ENCODE results near the gene WDFY4.

The WDFY4 gene

DNA sequence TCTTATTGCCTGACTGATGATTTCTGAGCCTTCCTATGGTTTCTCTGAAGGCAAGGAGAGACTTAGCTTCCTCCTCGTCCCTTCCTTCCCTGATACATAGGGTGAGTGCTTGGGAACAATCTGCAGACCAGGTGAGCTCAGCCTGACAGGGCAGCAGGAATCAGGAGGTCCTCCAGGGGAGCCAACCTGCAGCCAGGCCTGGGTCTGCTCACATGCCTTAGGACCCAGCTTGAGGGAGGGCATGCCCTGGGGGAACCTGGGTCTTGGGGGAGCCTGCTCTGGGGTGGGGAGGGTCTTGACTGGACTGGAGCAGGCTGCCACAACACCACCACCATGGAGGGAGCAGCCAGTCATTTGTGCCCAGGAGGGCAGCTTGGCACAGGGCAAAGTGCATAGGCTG is 197.3 kb downstream of the WDFY4 start:
- DNase-seq (ENCODE audit: low read depth), result no peak

DNA sequence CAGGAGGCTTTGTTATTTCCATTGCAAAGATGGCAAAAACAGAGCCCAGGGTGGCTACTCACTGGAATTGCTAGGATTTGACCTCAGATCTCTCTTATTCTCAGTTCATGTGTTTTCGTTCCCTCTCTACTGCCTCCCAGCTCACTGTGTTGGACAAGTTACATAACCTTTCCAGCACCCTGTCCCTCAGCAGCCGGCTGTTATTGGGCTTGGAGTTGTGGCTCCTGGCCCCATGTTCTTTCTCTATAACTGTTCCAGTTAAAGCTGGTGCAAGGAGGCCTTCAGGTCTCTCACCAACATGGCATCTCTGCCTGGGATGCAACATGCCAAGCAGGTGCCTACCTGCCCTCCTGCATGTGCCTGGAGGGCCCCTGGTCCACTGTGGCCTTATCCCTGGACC is 198.2 kb downstream of the WDFY4 start:
- no peak for DNase-seq (ENCODE audit: low read depth)

DNA sequence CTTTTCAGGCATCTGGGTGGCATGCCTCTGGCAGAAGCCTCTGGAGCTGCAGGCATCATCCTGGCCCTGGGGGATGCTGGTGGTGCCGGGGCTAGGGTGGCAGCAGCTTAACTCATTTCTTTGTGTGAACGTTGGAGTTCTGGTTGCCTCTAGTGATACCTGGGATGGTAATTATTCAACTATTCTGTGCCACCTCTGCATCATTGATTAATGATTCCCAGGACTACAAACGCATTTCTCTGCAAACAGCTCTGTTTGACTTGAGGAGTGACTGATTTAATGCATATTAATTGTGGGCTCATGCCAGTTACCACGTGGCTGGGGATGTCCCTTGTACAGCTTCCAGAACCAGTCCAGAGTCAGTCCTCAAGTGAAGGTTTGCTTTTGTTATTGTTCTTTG is 199.0 kb downstream of the WDFY4 start:
- no peak for DNase-seq (ENCODE audit: low read depth)

DNA sequence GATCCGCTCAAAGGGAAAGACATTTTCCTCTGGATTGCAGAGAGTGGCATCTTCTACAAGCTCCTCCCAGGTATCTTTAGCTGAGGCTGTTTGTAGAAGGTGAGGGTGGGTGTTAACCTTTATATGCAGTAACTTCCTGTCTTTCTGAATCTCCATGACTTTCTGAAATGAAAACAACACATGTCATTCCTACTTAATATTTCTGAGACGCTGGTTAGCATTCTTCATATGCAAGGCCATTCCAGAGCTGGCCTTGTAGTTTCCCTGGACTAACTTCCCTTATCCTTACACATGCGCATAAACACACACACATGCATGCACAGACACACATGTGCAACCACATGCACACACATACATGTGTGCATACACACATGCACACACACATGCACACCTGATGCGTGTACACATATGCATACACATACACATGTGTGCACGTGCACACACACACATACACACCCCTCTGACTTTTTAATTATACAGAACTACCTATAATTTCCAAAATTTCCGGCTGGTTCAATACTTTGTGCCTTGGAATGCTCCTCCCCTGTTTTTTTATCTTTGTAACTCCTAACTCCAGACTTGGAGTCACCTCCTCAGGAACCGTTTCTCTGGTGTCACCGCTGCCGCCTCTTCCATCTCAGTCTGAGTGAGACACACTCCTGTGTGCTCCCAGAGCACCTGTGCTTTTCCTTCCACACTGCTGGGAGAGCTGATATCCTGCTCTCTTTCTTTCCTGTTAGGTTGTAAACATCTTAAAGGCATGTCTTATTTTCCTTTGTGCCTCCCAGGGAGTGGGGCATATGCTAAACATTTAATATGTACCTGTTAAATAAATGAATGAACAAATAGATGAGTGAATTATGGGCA is 199.7 kb downstream of the WDFY4 start:
- DNase-seq (ENCODE audit: low read depth), result no peak

DNA sequence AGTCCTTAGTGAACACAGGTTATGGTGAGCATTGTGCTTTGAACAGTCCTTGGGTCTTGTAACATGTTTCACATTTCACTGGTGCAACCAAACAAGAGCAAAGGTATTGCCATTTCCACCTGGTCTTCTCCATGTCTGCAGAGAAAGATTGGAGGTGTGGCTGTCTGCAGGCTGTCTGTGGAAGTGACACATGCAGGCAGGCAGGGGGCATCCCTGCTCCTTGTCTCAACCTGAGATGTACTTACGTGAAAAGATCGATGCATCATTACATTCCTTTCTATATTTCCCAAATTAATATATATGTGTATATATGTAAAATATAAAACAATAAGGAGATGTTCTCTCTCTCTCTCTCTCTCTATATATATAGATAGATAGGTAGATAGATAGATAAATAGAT is 200.7 kb downstream of the WDFY4 start:
- no peak for DNase-seq (ENCODE audit: low read depth)

DNA sequence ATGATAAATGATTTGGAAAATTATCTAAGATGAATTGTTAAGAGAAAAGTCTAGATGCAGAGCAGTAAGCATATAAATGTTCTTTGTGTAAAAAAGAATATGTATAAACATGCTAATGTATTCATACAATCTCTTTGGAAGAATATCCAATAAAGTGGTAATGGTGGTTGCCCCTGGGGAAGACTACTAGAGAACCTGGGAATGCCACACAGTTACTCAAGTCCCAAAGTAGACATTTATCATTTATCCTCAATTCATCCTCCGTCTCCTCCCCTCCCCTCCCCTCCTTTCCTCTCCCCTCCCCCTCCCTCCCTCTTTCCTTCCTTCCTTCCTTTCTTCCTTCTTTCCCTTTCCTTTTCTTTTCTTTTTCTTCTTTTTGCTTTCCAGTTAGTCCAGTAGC is 203.3 kb downstream of the WDFY4 start:
- no peak for DNase-seq (ENCODE audit: low read depth)

DNA sequence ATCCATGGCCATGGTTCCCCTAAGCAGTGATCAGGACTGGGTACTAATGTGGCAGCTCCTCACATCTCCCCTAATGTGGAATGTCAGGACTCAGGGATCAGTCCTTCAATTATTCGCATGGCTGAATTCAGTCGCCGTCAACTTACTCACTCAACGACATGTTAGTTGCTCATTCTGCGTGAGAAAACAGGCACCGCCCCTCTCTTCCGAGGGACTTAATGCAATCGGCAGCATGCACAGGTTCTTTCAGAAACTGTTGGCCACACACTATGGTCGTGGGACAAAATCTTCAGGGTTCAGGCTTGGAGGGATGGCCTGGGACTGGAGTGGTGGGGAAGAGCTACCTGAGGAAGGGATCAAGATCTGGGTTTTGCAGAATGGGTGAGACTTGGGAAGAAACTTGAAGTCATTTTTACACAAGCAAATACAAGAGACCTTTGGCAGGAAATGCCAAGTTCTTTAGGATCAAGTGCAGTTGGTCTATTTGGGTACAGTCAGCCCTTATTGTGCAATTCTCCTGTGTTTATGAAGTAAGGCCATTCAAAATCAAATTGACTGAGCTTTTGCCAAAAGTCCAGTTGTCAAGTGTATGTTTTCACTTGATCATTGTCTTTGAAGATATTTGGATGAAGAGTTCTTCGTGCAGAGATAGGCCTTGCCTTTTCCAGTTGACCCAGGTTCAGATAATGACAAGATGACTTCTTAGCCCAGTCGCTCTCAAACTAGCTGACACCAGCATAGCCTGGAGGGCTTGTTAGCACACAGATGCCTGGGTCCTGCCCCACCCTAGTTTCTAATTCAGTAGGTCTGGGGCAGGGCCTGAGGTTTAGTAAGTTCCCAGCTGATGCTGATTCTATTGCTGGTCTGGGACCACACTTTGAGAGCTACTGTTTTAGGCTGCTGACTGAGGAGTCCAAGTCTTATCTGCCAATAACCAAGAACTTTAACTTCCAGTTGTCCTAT is 206.5 kb downstream of the WDFY4 start:
- no peak for DNase-seq (ENCODE audit: low read depth)

DNA sequence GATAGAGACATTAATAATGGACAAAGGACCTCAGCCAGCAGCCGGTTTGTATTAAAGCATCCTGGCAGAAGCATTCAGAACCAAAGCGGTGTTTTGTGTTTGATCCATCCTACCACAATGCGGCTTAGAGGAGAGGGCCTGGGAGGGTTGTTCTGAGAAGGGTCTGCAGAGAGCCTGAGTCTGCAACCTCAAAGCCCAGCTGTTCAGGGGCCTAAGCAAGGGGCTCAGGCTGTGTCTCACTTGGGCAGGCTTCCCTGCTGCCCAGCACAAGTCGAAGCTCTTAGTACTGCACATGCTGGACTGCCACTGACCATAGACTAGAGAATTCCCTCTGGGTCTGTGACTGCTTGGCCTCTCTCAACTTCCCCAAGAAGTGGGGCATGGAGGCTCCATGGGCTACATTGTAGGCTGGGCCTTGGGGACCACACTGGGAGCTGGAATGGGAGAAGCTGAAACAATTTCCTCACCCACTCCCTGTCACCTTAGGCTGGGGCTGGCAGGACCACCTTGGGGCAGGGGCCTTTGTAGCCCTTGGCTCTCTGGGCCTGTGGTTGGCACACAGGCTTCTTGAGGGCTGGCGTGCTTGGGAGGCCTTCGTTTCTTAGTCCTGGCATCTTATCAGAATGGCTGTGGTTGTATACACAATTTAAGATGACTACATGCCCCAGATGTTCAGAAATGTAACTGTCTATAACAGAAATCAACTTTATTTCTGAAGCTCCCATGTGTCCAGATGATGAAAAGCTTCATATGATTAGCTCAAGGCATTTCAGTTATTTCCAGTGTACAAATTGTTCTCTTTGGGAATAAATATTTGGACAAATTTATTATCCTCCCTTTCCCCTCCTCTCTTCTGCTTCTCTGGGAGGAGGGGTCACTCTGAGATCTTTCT is 210.5 kb downstream of the WDFY4 start:
- DNase-seq (ENCODE audit: low read depth), result no peak

DNA sequence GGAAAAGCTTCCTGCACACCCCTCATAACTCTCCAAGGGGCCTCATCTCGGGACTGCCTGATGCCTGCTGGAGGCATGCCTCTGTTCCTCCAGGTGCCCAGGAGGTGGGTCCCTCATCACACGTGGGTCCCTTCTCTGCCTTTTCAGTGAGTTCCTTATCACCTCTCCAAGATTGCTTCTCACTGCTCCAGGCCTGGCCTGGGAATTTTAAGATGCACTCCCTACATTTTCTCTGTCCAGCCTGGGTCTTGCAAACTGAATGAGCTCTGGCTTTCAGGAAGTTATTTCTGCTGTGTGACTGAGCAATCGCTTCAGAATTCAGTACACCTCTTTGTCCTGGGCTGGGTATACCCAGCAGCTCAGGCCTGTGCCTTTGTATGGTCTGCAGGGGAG is 211.1 kb downstream of the WDFY4 start:
- DNase-seq (ENCODE audit: low read depth), result no peak

DNA sequence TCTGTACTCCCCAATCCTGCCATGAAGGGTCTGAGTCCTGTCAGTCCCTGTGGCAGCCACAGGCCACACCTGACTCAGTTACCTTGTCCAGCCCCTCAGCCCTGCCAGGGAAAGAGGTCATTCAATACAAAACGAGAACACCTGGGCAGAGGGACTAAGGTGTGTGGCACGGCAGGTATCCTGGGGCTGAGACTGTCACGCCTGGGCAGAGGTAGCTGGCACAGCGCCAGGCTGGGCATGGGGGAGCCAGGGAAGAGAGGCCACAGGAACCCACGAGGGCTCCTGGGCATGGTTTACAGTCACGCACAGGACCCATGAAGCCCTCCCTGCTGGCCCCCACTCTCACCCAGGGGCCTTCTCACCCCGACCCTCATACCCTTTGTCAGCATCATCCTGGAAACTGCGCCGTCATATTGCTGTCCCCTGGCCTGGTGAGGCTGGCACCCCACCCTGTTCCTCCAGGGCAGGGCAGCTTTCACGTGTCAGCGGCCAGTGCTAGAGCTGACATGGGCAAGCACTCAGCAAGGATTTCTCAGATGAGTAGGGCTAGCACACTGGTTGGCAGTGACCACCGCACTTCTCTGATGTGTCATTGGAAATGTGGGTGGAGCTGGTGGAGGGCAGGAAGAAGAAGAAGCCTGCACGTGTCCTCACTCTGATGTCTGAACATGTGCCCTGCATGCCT is 212.2 kb downstream of the WDFY4 start:
- DNase-seq (ENCODE audit: low read depth), result no peak

DNA sequence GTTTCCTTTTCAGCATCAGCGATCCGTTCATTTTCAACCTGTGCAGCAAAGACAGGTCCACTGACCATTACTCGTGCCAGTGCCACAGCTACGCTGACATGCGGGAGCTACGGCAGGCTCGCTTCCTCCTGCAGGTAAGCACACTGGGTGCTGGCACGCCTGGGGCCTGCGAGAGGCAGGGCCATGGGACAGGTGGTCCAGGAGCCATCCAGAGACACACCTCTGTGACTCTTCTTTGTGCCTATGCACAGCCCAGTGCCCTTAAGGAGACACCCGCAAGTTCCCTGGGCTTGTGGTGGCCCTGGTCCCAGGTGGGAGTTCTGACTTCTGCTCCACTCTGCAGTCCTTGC is 212.7 kb downstream of the WDFY4 start:
- DNase-seq (ENCODE audit: low read depth), result no peak

DNA sequence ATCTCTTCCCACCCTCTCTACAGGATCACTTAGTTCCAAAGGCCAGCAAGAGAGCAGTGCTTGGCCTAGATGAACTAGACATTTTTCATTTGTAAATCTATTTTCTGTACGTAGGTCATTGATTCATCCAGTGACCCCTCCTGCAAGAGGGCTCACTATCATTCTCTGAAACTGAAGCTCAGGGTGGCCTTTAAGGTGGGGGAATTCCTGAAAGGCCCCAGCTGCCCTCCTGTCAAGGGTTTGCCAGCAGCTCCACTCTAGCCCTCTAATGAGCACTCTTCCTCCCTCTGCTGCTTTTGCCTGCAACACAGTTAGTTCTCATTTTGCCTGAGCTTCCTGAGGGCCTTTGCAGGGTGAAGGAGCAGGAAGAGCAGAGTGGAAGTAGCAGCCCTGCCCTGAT is 213.8 kb downstream of the WDFY4 start:
- DNase-seq (ENCODE audit: low read depth), result no peak

DNA sequence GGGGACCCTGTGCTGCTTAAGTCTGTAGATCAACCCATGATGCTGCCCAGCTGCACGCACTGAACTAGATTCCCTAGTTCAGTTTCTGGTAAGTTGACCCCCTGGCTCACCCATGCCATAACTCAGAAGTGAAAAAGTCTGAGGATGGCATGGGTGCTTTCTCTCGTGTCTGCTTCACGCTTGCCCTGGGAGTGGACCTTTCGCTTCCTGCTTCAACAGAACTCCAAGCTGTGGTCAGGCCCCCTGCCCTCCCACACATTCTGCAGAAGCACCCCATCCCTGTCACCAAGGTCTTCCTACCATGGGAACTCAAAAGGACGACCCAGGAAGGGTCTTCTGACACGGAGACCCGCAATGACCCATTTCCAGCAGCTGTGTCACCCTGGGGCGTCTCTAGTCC is 215.1 kb downstream of the WDFY4 start:
- no peak for DNase-seq (ENCODE audit: low read depth)

DNA sequence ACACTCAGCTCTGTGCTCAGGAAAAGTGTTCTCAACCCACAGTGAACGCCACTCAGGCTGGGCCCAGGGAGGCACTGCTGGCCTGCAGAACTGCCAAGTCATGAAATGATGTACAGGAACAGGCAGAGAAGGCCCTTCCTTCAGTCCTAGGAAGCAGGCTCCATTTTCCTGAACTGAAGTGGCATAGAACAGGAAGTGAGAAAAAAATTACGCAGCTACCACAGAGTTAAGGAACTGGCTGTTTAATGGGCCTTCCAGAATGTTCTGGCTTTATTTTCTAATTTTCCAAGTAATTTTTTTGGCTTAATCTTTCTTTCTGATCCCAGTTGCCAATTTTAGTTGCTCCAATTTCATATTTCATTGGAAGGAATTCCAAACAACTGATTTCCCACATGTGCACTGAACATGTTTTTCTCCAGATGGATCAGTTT is 215.7 kb downstream of the WDFY4 start:
- no peak for DNase-seq (ENCODE audit: low read depth)

DNA sequence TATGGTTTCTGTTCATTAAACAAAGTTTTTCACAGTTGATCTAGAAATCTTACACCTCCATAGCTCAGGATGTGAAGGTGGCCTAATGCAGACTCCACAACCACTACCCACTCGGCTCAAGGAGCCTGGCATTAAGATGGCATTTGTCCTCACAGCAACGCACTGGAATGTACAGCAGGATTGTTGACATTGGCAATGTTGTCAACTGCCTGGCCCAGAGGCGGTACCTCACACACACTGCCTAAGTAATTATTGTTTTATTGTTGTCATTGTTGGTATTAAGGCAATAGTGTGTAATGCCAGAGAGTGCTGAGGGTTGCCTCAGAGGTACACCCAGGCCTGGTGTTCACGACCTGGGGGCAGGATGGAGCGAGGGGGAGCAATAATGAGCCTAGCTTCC is 216.6 kb downstream of the WDFY4 start:
- no peak for DNase-seq (ENCODE audit: low read depth)

DNA sequence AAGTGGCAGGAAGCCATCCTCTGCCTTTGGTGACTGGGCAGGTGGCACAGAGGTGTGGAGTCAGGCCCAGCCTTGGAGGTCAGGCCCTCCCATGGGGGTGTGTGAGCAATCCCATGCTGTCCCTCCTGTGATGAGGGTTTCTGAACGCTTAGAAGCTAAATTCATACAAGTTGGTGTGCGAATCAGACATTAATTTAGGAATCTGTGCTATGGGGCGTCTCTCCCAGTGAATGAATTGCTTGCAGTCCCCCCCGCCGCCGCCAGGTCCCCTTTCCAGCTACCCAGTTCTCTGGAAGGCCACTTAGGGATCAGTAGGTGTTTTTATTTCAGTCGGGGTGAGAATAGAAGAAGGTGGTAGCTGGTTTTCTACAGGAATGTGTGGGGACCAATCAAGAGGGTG is 217.4 kb downstream of the WDFY4 start:
- no peak for DNase-seq (ENCODE audit: low read depth)

DNA sequence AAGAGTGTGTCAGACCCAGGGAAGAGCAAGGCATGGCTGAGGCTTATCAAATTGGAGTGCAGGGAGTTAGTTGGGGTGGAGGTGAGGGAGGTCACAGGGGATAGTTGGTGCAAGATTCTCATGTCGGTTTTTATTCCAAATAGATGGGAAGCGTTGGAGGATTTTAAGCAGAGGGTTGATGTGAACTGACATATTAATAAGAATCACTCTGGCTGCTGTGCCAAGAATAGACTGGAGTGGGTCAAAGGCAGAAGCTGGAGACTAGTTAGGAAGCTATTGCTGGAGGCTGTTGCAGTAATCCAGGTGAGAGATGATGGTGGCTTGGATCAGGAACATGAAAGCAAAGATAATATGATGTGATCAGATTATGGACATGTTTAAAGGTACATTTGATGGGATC is 218.5 kb downstream of the WDFY4 start:
- no peak for DNase-seq (ENCODE audit: low read depth)

DNA sequence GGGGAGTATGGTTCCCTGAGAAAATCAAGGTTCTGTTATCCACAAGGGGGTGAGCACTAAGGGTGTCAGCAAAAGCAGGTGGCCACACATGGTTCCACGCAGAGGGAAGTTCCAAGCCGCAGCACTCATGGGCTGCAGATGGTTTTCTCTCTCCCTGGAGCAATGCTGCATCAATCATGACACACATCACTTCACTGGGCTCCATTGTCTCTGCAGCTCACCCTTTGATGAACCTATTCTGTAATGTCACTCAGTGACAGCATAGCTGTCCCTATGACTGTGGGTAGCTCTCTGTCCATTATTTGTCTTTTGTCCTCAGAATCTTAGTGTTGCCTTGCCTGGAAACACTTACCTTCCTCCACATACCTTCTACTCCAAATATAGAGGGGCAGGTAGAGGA is 220.2 kb downstream of the WDFY4 start:
- no peak for DNase-seq (ENCODE audit: low read depth)

DNA sequence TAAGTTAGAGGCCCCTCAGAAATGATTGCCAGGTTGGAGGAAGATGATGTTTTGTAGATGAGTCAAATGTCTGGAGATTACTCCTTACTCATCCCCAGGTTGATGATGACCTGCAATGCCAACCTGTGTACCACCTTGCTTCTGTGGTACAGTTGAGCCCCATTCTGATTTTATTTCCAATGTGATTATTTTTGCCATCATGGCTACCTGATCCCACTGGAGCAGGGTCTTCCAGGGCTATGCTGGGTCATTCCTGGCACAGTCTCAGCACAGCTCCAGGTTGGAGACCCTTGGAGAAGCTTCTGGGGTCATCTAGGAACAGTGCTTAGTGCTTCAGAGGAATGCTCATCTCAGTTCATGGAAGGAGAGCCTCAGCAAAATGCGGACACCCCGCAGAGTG is 220.6 kb downstream of the WDFY4 start:
- no peak for DNase-seq (ENCODE audit: low read depth)

DNA sequence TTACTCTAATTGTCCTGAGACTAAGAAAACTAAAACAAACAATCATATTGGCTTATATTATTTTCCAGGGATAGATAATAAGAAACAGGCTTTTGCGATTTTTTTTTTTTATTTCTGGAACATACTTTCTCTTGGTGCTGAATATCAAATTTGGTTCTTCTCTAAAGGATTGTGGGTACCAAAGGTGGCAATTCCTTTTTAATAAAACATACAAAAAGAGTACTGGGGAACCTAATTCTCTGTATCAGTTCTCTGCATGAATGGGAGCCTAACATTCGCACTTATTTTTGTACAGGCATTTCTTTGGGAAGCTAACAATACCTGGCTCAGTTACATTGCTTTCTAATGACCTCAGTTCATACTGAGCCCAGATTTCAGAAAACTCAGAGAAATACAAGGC is 222.2 kb downstream of the WDFY4 start:
- DNase-seq (ENCODE audit: low read depth), result no peak

DNA sequence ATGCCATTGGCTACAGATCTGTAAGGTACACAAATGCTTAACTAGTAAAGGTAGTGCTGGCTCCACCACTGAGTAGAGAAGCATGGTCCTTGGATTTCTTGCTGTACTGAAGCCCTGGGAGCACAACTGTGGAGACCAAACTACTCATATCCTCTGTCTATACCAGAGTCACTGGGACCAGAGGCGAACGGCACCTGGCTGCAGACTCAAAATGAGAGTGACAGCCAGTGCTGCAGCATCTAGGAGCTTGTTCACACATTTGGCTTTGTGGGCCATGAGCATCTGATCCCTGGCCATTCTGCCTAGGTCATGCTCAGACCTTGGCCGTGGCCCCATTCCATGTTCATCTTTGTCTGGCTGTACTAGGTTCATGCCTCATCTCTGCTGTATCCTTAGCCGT is 223.1 kb downstream of the WDFY4 start:
- DNase-seq (ENCODE audit: low read depth), result no peak

DNA sequence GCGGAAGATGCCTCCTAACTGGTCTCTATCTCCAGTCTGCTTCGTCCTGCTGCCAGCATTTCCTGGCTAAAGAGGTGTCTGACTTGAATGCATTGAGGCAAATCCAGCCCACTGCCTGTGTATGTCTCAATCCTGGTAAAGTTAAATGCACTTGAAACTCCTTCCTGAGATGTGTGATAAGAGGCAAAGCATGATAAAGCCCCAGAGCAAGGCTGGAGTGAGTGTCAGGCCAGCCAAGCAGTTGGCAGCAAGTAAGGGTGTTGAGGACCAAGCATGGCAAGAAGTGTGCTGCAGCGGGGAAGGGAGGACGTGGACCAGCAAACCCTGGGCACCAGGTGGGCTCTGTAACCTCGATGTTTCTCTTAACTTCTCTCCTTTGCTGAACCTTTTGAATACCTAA is 225.9 kb downstream of the WDFY4 start:
- DNase-seq (ENCODE audit: low read depth), result no peak
